Fibroblast of lung (primary cell): ENCODE measurements around the gene FBXO39. TPM values are rescaled to one million over a fixed set of nuclear protein-coding genes. Genes with fewer than 3 reads are reported as not detected.

ENCODE experiments used
- DNase-seq, 2 donors: peaks; one replicate each; pipeline versions ENCODE4 v3.0.0 to v3.0.0-alpha.2; 2010; ENCODE audit warnings: low read depth in 2 of 2
- H2AFZ ChIP-seq: 2 replicates; pipeline ENCODE4 v1.5.1; 2012; ENCODE audit warnings: low read length, control low read depth, inconsistent platforms
- H3K27ac ChIP-seq: 2 replicates; pipeline ENCODE4 v1.5.1; 2011; ENCODE audit warnings: low read length, control low read depth; ENCODE audit not compliant: insufficient read depth
- H3K27me3 ChIP-seq: 2 replicates; pipeline ENCODE4 v1.5.1; 2011; ENCODE audit warnings: mild to moderate bottlenecking, low read length; ENCODE audit not compliant: control insufficient read depth, insufficient read depth
- H3K36me3 ChIP-seq: 2 replicates; pipeline ENCODE4 v1.5.1; 2011; ENCODE audit warnings: low read length; ENCODE audit not compliant: control insufficient read depth, insufficient read depth
- H3K4me1 ChIP-seq: 2 replicates; pipeline ENCODE4 v1.5.1; 2011; ENCODE audit warnings: low read length; ENCODE audit not compliant: control insufficient read depth, insufficient read depth; ENCODE audit errors: extremely low read depth
- H3K4me2 ChIP-seq: 2 replicates; pipeline ENCODE4 v1.5.1; 2011; ENCODE audit warnings: low read length, control low read depth; ENCODE audit not compliant: insufficient read depth; ENCODE audit errors: extremely low read depth
- H3K4me3 ChIP-seq, 4 experiments: fragments of 200-600 bp in 1 of 4; sonication (generic) in 1 of 4; replicated peaks in 1 of 4; 2 replicates each; pipeline ENCODE4 v1.5.1; 2011 to 2016; ENCODE audit warnings: low read length in 4 of 4, low read depth in 3 of 4, mild to moderate bottlenecking in 3 of 4, control low read depth in 2 of 4, inconsistent platforms in 1 of 4, mixed read lengths in 1 of 4; ENCODE audit not compliant: insufficient read depth in 1 of 4; ENCODE audit errors: control extremely low read depth in 1 of 4
- H3K79me2 ChIP-seq: 2 replicates; pipeline ENCODE4 v1.5.1; 2012; ENCODE audit warnings: mild to moderate bottlenecking, low read length, inconsistent platforms; ENCODE audit not compliant: control insufficient read depth, insufficient read depth
- H3K9ac ChIP-seq: 2 replicates; pipeline ENCODE4 v1.5.1; 2011; ENCODE audit warnings: mild to moderate bottlenecking, low read length, control low read depth; ENCODE audit not compliant: insufficient read depth
- H3K9me3 ChIP-seq: 2 replicates; pipeline ENCODE4 v1.5.1; 2012; ENCODE audit warnings: low read depth, low read length; ENCODE audit not compliant: control insufficient read depth, insufficient read depth
- H4K20me1 ChIP-seq: 2 replicates; pipeline ENCODE4 v1.5.1; 2011; ENCODE audit warnings: low read length; ENCODE audit not compliant: control insufficient read depth, insufficient read depth; ENCODE audit errors: extremely low read depth
- EZH2 ChIP-seq: IDR thresholded peaks from 2 replicates; pipeline ENCODE4 v1.5.1; 2012; ENCODE audit warnings: low read length, control low read depth, mild to moderate bottlenecking; ENCODE audit errors: missing control alignments
- polyA plus RNA-seq, 2 donors: library from polyadenylated mRNA; depleted of rRNA in 1 of 2; stranded (reverse) in 1 of 2; unstranded in 1 of 2; fragments of >200 nt; gene quantifications; 2 replicates each; pipeline ENCODE4 v1.2.1, GENCODE V29; 2011 to 2012; ENCODE audit warnings: missing spikeins in 1 of 2
- total RNA-seq: library from RNA; depleted of rRNA; stranded (reverse); fragments of >200 nt; gene quantifications from 2 replicates; pipeline ENCODE4 v1.2.1, GENCODE V29; 2014
- TF ChIP-seq, protein P1 (sequence below), 2 donors: IDR thresholded peaks in 1 of 2; conservative IDR thresholded peaks in 1 of 2; 1 replicate in 1 of 2; 2 replicates in 1 of 2; pipeline ENCODE4 v1.5.1; 2011 to 2012; ENCODE audit warnings: low read length in 2 of 2, control low read depth in 1 of 2, inconsistent platforms in 1 of 2, low read depth in 1 of 2, mild to moderate bottlenecking in 1 of 2

FBXO39 gene
- total and polyA plus RNA-seq, 2 donors (not counting 1 experiment from before 2014, with no cell fraction given), result 0.10 to 0.66 TPM

DNA sequence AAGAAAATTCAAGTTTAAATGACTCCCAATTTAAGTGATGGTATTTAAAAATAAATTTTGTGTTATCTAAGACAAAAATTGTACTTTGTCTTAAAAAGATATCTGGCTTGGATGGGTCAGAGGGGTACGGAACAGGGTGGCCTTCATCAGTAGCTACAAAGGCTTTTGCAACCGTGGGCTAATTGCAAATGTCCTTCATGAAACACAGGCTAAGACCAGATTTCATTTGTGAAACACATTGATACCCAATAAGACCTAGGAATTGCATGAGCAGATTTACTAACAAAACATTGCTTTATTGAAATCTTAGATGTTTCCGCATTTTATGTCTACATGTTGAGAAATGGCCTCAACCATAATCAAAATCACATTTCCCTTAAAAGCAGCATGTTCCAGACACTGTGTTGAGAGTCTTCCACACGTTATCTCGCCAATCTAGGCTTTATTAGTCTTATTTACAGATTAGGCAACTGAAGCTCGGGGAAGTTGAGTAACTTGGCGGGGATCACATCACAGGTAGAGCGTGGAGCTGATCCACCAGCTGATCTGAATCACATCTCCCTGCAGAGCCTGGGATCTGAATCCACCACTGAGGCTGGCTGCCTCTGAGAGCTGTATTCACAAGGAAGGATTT lies 21.8 kb downstream of the FBXO39 start:
- Histone ChIP-seq H3K9ac (no peak overlapping the region), H3K79me2 (no peaks in the 10 kb centered on the region), H3K4me1 (no peaks in the 10 kb centered on the region), H3K4me3 (no peak overlapping the region), H3K27ac (no peak overlapping the region), H2AFZ (no peak overlapping the region), H3K9me3 (no peaks in the 10 kb centered on the region), H3K4me2 (no peak overlapping the region), H3K27me3 (peaks cover 3% of the 10 kb centered on the region), H3K36me3 (no peaks in the 10 kb centered on the region), H4K20me1 (no peaks in the 10 kb centered on the region)
- TF ChIP-seq EZH2, result no peak
- TF ChIP-seq, protein P1, sequence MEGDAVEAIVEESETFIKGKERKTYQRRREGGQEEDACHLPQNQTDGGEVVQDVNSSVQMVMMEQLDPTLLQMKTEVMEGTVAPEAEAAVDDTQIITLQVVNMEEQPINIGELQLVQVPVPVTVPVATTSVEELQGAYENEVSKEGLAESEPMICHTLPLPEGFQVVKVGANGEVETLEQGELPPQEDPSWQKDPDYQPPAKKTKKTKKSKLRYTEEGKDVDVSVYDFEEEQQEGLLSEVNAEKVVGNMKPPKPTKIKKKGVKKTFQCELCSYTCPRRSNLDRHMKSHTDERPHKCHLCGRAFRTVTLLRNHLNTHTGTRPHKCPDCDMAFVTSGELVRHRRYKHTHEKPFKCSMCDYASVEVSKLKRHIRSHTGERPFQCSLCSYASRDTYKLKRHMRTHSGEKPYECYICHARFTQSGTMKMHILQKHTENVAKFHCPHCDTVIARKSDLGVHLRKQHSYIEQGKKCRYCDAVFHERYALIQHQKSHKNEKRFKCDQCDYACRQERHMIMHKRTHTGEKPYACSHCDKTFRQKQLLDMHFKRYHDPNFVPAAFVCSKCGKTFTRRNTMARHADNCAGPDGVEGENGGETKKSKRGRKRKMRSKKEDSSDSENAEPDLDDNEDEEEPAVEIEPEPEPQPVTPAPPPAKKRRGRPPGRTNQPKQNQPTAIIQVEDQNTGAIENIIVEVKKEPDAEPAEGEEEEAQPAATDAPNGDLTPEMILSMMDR (conservative IDR thresholded peaks at IDR 0.05 in 1 of 2, IDR thresholded peaks at IDR 0.05 in 1 of 2; ENCODE audit: low read depth in 1 of 2, low read length in 2 of 2), result no peak
- no peak for DNase-seq

DNA sequence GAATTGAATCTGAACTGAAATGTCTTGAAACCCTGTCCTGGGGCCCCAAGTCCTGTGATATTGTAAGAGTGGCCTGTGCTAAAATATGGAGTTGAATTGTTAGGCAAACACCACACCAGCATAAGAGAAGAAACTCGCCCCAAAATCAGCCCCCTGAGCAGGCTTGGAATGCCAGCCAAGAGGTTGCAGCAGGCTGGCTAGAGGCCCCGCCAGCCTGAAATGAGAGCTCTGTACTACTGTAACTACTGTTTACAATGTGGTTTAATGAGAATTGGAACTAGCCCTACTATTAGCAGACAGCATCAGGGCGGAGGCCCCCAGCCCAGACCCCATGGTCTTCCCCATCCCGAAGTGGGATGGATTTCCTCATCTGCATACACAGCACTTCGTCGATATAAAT lies 23.7 kb downstream of the FBXO39 start:
- Histone ChIP-seq H3K9ac (no peak overlapping the region), H3K4me1 (no peaks in the 10 kb centered on the region), H3K4me3 (no peak overlapping the region), H3K79me2 (no peaks in the 10 kb centered on the region), H3K27ac (no peak overlapping the region), H3K27me3 (peaks cover 3% of the 10 kb centered on the region), H2AFZ (no peak overlapping the region), H3K9me3 (no peaks in the 10 kb centered on the region), H4K20me1 (no peaks in the 10 kb centered on the region), H3K4me2 (no peak overlapping the region), H3K36me3 (no peaks in the 10 kb centered on the region)
- no peak for DNase-seq
- TF ChIP-seq, protein P1 (conservative IDR thresholded peaks at IDR 0.05 in 1 of 2, IDR thresholded peaks at IDR 0.05 in 1 of 2; ENCODE audit: low read depth in 1 of 2, low read length in 2 of 2), result no peak
- no peak for TF ChIP-seq EZH2

DNA sequence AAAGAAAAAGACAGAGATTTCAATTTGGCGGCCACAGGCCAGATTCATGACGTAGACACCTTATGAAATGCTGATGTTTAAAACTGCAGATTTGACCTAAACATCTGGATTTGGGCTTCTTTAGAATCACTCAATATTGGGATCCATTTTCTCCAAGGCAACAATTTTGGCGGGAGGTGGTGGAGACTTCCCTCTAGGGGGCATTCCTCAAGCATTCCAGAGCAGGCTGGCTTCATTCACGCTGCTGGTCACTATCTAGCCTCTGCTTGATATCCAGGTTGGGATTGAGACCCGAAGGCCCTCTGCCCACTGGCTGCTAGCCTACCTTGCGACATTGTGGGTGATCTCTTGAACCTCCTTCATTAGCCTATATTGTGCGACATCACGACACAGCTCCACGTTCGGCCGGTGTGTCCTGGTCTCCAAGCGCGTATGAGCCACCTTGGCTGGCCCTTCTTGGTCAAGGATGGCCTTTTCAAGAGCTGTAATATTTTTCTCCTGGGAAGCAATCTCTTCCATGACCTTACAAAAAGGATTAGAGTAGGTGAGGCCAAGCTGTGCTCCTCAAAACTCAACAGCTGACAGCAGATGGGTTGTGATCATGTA lies 24.5 kb downstream of the FBXO39 start:
- no peak overlapping the region for H2AFZ ChIP-seq
- no peaks in the 10 kb centered on the region for H4K20me1 ChIP-seq
- no peak for DNase-seq
- no peak overlapping the region for H3K4me3 ChIP-seq
- H3K9me3 ChIP-seq, result no peaks in the 10 kb centered on the region
- H3K79me2 ChIP-seq, result no peaks in the 10 kb centered on the region
- H3K4me1 ChIP-seq, result no peaks in the 10 kb centered on the region
- no peaks in the 10 kb centered on the region for H3K36me3 ChIP-seq
- no peak for TF ChIP-seq EZH2
- TF ChIP-seq, protein P1 (conservative IDR thresholded peaks at IDR 0.05 in 1 of 2, IDR thresholded peaks at IDR 0.05 in 1 of 2; ENCODE audit: low read depth in 1 of 2, low read length in 2 of 2), result no peak
- no peak overlapping the region for H3K4me2 ChIP-seq
- H3K27ac ChIP-seq, result no peak overlapping the region
- H3K27me3 ChIP-seq, result peaks cover 3% of the 10 kb centered on the region
- H3K9ac ChIP-seq, result no peak overlapping the region
